Parathyroid adenoma (tissue), 2 donors: ENCODE results near the gene VEGFA.

Experiments
- H2AFZ ChIP-seq: fragments of 300-600 bp; sonication (generic); one replicate; pipeline ENCODE4 v1.7.0; 2017; ENCODE audit warnings: antibody characterized with exemption, mild to moderate bottlenecking
- H3K27ac ChIP-seq: fragments of 300-600 bp; sonication (generic); one replicate; pipeline ENCODE4 v1.7.0; 2017
- H3K27me3 ChIP-seq: fragments of 300-600 bp; sonication (generic); one replicate; pipeline ENCODE4 v1.7.0; 2017; ENCODE audit warnings: low read length; ENCODE audit not compliant: control insufficient read depth, insufficient read depth
- H3K36me3 ChIP-seq: fragments of 300-600 bp; sonication (generic); one replicate; pipeline ENCODE4 v1.7.0; 2017; ENCODE audit warnings: low read length; ENCODE audit not compliant: control insufficient read depth, insufficient read depth
- H3K4me1 ChIP-seq: fragments of 300-600 bp; sonication (generic); one replicate; pipeline ENCODE4 v1.7.0; 2017; ENCODE audit warnings: control low read depth
- H3K4me2 ChIP-seq: fragments of 300-600 bp; sonication (generic); one replicate; pipeline ENCODE4 v1.7.0; 2017; ENCODE audit warnings: low read length
- H3K4me3 ChIP-seq: fragments of 300-600 bp; sonication (generic); one replicate; pipeline ENCODE4 v1.7.0; 2017; ENCODE audit warnings: low read depth, low read length
- H3K79me2 ChIP-seq: fragments of 300-600 bp; sonication (generic); one replicate; pipeline ENCODE4 v1.7.0; 2017; ENCODE audit warnings: control low read depth
- H3K9ac ChIP-seq: fragments of 300-600 bp; sonication (generic); one replicate; pipeline ENCODE4 v1.7.0; 2017; ENCODE audit warnings: mild to moderate bottlenecking
- H3K9me3 ChIP-seq: fragments of 300-600 bp; sonication (generic); one replicate; pipeline ENCODE4 v1.7.0; 2017; ENCODE audit warnings: low read length; ENCODE audit not compliant: control insufficient read depth
- CTCF ChIP-seq: fragments of 300-600 bp; sonication (generic); IDR thresholded peaks from one replicate; pipeline ENCODE4 v1.7.0; 2017; ENCODE audit warnings: antibody characterized with exemption, mild to moderate bottlenecking
- donor health status: primary hyperparathyroidism.

The VEGFA gene

GRCh38 chr6:43735642-43736199 is 34.3 kb upstream of the VEGFA start:
- no peak for TF ChIP-seq CTCF
- Histone ChIP-seq H3K36me3 (no peaks in the 10 kb centered on the region), H3K27ac (no peak overlapping the region)

GRCh38 chr6:43736211-43736786 is 33.7 kb upstream of the VEGFA start:
- Histone ChIP-seq H3K36me3 (no peaks in the 10 kb centered on the region), H3K4me3 (no peak overlapping the region), H3K27me3 (no peaks in the 10 kb centered on the region), H3K79me2 (no peaks in the 10 kb centered on the region), H3K9me3 (no peaks in the 10 kb centered on the region), H3K9ac (no peak overlapping the region), H3K4me1 (no peaks in the 10 kb centered on the region), H3K4me2 (no peak overlapping the region), H3K27ac (no peak overlapping the region), H2AFZ (no peak overlapping the region)
- no peak for TF ChIP-seq CTCF

More at GRCh38 chr6:43735642-43736199, 34.3 kb upstream of the VEGFA start:
- H3K9ac ChIP-seq: no peak overlapping the region
- no peaks in the 10 kb centered on the region for H3K27me3 ChIP-seq
- H3K4me3 ChIP-seq: no peak overlapping the region
- no peaks in the 10 kb centered on the region for H3K9me3 ChIP-seq
- no peak overlapping the region for H2AFZ ChIP-seq
- no peaks in the 10 kb centered on the region for H3K79me2 ChIP-seq
- no peaks in the 10 kb centered on the region for H3K4me1 ChIP-seq
- no peak overlapping the region for H3K4me2 ChIP-seq

- no peak overlapping the region for H3K27ac ChIP-seq
- no peaks in the 10 kb centered on the region for H3K4me1 ChIP-seq
- H3K36me3 ChIP-seq: no peaks in the 10 kb centered on the region
- TF ChIP-seq CTCF: no peak
- H3K79me2 ChIP-seq: no peaks in the 10 kb centered on the region
- no peaks in the 10 kb centered on the region for H3K9me3 ChIP-seq
- no peak overlapping the region for H3K9ac ChIP-seq
- H2AFZ ChIP-seq: no peak overlapping the region
- no peaks in the 10 kb centered on the region for H3K27me3 ChIP-seq
- H3K4me3 ChIP-seq: no peak overlapping the region
- no peak overlapping the region for H3K4me2 ChIP-seq
Measured at GRCh38 chr6:43736844-43737243, 33.2 kb upstream of the VEGFA start.

- TF ChIP-seq CTCF: no peak
- no peaks in the 10 kb centered on the region for H3K9me3 ChIP-seq
- H3K36me3 ChIP-seq: no peaks in the 10 kb centered on the region
- no peaks in the 10 kb centered on the region for H3K79me2 ChIP-seq
- no peak overlapping the region for H2AFZ ChIP-seq
- no peak overlapping the region for H3K4me3 ChIP-seq
- H3K27ac ChIP-seq: no peak overlapping the region
- H3K27me3 ChIP-seq: no peaks in the 10 kb centered on the region
- H3K4me1 ChIP-seq: no peaks in the 10 kb centered on the region
- no peak overlapping the region for H3K9ac ChIP-seq
- H3K4me2 ChIP-seq: no peak overlapping the region
Measured at GRCh38 chr6:43737272-43738081, 32.5 kb upstream of the VEGFA start.
